Epithelial cell of esophagus (primary cell): ENCODE results near the gene SART1.
"Not testable (repeated sequence)": the region's sequence is repeated elsewhere in the genome, so short reads cannot be mapped to it uniquely, and the experiment has no call there.

Experiments used
- DNase-seq: peaks from one replicate; pipeline ENCODE4 v3.0.0; 2010; ENCODE audit warnings: low read depth
- H3K4me3 ChIP-seq: 2 replicates; pipeline ENCODE4 v1.5.1; 2011; ENCODE audit warnings: mild to moderate bottlenecking, low read length, control low read depth
- TF ChIP-seq, protein P1 (sequence below): IDR thresholded peaks from 2 replicates; pipeline ENCODE4 v1.5.1; 2011; ENCODE audit warnings: low read depth, mild to moderate bottlenecking, low read length, control low read depth, inconsistent platforms; ENCODE audit not compliant: insufficient read depth; ENCODE audit errors: missing control alignments

The SART1 gene

DNA sequence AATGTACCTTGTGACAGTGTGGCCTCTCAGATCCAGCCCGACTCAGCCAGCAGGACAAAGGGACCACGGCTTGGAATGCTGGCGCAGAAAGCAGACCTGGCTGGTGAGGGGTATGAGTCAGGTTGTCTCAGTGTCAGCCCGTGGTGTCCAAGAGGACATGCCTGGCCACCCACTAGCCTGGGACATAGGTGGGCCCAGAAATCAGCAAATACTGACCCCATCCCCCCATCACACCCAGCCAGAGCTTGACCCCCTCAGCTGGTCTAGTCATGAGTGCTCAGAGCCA is 45.3 kb downstream of the SART1 start:
- H3K4me3 ChIP-seq, result no peak overlapping the region
- no peak for DNase-seq
- TF ChIP-seq, protein P1, sequence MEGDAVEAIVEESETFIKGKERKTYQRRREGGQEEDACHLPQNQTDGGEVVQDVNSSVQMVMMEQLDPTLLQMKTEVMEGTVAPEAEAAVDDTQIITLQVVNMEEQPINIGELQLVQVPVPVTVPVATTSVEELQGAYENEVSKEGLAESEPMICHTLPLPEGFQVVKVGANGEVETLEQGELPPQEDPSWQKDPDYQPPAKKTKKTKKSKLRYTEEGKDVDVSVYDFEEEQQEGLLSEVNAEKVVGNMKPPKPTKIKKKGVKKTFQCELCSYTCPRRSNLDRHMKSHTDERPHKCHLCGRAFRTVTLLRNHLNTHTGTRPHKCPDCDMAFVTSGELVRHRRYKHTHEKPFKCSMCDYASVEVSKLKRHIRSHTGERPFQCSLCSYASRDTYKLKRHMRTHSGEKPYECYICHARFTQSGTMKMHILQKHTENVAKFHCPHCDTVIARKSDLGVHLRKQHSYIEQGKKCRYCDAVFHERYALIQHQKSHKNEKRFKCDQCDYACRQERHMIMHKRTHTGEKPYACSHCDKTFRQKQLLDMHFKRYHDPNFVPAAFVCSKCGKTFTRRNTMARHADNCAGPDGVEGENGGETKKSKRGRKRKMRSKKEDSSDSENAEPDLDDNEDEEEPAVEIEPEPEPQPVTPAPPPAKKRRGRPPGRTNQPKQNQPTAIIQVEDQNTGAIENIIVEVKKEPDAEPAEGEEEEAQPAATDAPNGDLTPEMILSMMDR, result no peak

DNA sequence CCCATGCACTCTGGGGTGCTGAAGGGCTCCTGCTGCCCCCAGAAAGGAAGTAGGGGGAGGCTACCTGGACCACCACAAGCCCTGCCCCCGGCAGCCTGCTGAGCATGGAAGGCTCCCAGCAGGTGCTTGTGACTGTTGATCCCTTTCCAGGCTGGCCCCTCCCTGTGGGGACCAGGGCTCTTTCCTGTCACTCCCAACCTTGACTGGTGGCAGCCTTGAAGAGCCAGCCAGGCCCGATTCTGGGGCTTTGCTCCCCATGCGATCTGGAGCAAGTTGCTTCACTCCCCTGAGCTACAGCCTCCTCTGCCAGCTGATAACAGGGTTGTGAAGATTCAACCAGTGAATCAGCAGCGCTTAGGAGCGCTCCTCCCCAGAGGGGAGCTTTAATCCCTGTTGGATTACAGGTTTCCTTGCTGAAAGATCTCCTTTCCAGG is 45.7 kb downstream of the SART1 start:
- no peak overlapping the region for H3K4me3 ChIP-seq
- TF ChIP-seq, protein P1, result no peak
- no peak for DNase-seq

DNA sequence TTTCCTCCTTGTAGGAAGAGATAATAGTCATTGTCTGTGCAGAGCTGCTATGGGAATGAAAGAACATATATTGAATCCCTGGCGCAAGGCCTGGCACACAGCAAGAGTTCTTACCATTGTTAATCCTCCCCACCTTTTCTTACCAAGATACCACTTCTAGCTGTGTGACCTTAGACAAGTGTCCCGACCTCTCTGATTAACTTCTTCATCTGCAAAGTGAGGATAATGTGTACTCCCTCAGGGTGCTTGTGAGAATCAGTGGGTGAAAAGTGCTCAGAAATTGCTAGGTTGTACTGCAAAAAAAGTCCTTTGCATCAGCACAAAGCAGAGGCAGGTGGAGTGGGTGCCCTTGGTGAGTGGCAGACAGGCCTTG is 46.5 kb downstream of the SART1 start:
- no peak for DNase-seq
- H3K4me3 ChIP-seq, result no peak overlapping the region
- TF ChIP-seq, protein P1, result peak; percentile 5

DNA sequence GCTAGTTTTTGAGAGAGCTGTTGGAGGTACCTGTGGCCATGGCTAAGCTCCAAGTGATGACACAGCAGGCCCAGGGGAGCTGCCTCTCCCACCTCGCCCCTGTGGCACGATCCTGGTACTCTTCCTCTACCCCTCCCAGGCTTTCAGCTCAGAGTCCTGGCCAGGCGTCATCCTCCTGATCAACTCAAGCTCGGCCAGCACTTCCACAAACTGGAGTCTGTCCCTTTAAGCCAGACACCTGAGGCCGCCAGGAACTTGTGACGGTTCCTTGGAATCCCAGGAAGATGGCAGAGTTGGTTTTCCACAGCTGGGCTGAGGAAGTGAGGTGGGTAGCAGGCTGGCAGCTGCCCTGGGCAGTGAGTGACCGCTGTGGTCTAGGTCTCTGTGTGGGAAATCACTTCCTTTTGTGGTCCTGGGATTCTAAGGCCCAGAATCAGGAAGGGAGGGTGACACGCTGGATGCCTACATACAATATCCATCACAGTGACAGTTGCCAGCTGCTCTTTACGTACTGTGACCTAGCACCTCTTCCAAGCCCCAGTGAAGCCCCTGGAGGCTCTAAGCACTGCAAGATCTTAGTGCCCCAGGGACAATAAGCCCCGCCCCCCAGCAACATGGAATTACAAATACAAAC is 47.1 kb downstream of the SART1 start:
- peak; percentile 83 for DNase-seq
- TF ChIP-seq, protein P1, result no peak
- no peak overlapping the region for H3K4me3 ChIP-seq

DNA sequence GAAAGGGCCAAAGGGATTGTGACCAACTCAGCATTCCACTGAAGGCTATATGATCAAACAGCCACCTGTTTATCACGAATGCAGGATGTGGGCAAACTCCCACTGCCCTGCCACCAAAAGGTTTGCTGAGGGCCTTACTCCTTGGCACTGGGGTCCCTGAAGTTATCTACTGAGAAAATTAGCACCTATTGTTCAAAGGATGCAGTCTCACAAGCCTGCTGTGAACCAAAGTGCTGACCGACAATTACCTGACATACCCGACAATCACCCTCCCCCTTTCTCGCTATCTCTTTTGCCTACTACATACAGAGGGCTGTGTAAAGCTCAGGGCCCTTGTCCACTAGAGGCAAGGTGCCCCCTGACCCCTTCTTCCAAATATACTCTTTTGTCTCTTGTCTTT is 48.5 kb downstream of the SART1 start:
- H3K4me3 ChIP-seq, DNase-seq: not testable (repeated sequence)

DNA sequence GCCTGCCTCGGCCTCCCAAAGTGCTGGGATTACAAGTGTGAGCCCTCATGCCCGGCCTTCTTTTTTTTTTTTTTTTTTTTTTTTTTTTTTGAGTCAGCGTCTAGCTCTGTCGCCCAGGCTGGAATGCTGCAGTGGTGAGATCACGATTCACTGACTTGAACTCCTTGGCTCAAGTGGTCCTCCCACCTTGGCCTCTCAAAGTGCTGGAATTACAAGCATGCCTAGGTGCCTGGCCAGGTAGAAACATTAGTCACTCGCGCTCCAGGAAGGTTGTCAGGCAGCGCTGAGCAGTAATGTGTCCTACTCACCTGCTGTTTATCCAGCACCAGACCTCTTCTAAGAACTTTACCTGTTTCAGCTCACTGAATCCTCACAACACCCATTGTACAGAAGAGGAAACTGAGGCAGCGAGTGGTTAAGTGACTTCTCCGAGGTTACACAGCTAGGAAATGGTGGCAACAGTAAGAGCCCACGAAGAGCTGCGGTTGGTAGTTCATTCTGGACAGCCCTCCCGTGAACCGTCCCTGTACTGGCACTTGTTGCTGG is 49.8 kb downstream of the SART1 start:
- TF ChIP-seq, protein P1, result no peak
- H3K4me3 ChIP-seq, result no peak overlapping the region
- peak; percentile 99 for DNase-seq

DNA sequence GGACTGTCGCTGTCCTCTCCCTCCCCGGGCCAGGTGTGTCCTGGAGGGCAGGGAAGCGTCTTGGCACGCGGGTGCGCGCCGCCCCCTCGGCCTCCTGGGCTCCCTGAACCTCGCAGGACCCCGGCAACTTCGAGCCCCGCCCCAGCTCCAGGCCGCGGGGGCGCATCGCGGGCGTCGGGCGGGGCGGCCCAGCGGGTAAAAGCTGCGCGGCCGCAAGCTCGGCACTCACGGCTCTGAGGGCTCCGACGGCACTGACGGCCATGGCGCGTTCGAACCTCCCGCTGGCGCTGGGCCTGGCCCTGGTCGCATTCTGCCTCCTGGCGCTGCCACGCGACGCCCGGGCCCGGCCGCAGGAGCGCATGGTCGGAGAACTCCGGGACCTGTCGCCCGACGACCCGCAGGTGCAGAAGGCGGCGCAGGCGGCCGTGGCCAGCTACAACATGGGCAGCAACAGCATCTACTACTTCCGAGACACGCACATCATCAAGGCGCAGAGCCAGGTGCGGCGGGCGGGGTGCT is 50.3 kb downstream of the SART1 start, which contains the start of gene CST6:
CST6 (plus strand) TSS at position 224 of the 519 bp plus-strand sequence; CDS start at position 261, 37 bp downstream.
- no peak for DNase-seq
- H3K4me3 ChIP-seq, result no peak within 1 kb of the TSS
- TF ChIP-seq, protein P1, result no peak
